Measurements from ENCODE around the gene ADARB2. TPM values are rescaled to one million over a fixed set of nuclear protein-coding genes. Genes with fewer than 3 reads are reported as not detected.

The ADARB2 gene
- total RNA-seq, 3 donors from 2014 or later (not counting 1 experiment from before 2014, with no cell fraction given), result 0.27 to 0.78 (median 0.40) TPM

DNA sequence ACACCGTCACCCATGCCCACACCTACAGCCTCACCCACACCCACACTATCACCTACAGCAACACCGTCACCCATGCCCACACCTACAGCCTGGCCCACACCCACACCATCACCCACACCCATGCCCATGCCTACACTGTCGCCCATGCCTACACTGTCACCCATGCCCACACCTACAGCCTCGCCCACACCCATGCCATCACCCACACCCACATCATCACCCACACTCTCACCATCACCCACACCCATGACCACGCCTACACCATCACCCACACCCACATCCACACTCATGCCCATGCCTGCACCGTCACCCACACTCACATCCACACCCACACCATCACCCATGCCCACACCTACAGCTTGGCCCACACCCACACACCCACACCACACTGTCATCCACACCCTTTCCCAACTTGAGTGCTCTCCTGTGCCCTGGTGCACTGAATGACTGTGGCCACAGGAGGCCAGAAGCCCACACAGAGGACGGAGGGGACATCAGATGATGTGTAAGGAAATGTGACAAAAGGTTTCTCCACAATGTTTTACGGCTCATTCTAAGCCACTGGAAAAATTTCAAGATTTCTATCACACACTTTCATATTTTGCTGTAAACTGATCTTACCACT, 527.9 kb downstream of the ADARB2 start:
- Histone ChIP-seq H3K9me3 (ENCODE audit: control insufficient read depth, insufficient read depth, low read length) (peaks cover 3% of the 10 kb centered on the region), H3K4me3 (ENCODE audit: low read length) (no peak overlapping the region), H3K27ac (ENCODE audit: low read length) (peak overlapping the region; percentile 60), H3K36me3 (ENCODE audit: control insufficient read depth, insufficient read depth, low read length) (no peaks in the 10 kb centered on the region), H3K4me1 (ENCODE audit: control insufficient read depth, insufficient read depth, low read length) (peaks cover 6% of the 10 kb centered on the region), H3K27me3 (ENCODE audit: control insufficient read depth, insufficient read depth, low read length) (no peaks in the 10 kb centered on the region)
- Mint-ChIP-seq H3K27ac (peak overlapping the region; percentile 81 to 87), H3K4me3 (no peak overlapping the region), H3K36me3 (no peaks in the 10 kb centered on the region), H3K27me3 (ENCODE audit: low read depth in 2 of 2) (no peaks in the 10 kb centered on the region), H3K4me1 (peaks cover 7 to 19% of the 10 kb centered on the region in 2 donors), H3K9me3 (peaks cover 0 to 7% of the 10 kb centered on the region in 2 donors)
- intact Hi-C loops (cut with micrococcal nuclease), result no loop called here
- TF ChIP-seq, protein P1, sequence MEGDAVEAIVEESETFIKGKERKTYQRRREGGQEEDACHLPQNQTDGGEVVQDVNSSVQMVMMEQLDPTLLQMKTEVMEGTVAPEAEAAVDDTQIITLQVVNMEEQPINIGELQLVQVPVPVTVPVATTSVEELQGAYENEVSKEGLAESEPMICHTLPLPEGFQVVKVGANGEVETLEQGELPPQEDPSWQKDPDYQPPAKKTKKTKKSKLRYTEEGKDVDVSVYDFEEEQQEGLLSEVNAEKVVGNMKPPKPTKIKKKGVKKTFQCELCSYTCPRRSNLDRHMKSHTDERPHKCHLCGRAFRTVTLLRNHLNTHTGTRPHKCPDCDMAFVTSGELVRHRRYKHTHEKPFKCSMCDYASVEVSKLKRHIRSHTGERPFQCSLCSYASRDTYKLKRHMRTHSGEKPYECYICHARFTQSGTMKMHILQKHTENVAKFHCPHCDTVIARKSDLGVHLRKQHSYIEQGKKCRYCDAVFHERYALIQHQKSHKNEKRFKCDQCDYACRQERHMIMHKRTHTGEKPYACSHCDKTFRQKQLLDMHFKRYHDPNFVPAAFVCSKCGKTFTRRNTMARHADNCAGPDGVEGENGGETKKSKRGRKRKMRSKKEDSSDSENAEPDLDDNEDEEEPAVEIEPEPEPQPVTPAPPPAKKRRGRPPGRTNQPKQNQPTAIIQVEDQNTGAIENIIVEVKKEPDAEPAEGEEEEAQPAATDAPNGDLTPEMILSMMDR (IDR thresholded peaks at IDR 0.05), result no peak
- 63% methylated on average over 7 of the region's 8 CpGs for WGBS (ENCODE audit: insufficient coverage)
- ATAC-seq (peak; percentile 48 to 68 (median 68)), DNase-seq (no peak)

DNA sequence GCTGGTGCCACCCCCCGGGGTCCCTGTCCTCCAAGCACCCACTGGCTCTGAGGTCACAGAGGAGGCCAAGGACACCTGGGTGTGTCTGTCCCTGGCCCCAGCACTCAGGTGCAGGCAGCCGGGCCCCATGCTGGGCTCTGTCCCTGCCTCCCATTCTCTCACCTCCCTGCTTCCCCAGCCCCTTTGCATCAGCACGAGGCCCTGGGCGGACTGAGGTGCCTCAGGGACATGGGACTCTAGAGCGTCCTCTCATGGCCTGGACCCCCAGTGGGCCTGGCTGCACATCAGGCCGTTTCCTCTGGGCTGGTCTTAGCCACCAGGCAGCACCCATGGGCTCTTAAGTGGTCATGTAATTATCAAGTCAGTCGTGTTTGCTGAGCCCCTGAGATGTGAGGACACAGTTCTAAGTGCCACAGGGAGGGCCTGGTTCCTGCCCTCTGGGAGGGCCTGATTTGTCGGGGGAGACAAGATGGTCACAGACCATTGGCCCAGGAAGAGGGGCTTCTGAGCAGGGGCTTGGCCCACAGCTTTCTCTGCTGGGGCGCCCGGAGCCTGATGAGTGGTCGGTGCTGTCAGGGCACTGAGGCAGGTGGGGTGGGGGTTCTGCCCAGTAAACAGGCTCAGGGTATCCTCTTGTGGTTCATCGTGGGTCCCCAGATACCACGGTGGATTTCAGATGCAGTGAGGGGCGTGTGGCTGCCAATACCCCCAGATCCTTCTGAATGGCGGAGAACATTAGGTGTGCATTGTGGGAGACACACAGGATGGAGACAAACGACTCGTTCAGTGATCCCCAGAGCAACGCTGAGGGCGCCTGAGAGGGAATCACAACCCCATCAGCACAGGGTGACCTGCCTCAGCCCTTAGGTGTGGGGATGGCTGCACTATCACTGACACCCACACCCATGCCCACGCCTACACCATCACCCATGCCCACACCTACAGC, 528.7 kb downstream of the ADARB2 start:
- Mint-ChIP-seq H3K4me1 (peaks cover 7 to 19% of the 10 kb centered on the region in 2 donors), H3K27ac (peak overlapping the region; percentile 81 to 87), H3K9me3 (peaks cover 0 to 7% of the 10 kb centered on the region in 2 donors), H3K27me3 (ENCODE audit: low read depth in 2 of 2) (no peaks in the 10 kb centered on the region), H3K4me3 (no peak overlapping the region), H3K36me3 (no peaks in the 10 kb centered on the region)
- ATAC-seq (no peak), DNase-seq (no peak)
- Histone ChIP-seq H3K27ac (ENCODE audit: low read length) (peak overlapping the region; percentile 60), H3K4me1 (ENCODE audit: control insufficient read depth, insufficient read depth, low read length) (peaks cover 6% of the 10 kb centered on the region), H3K4me3 (ENCODE audit: low read length) (no peak overlapping the region), H3K9me3 (ENCODE audit: control insufficient read depth, insufficient read depth, low read length) (peaks cover 3% of the 10 kb centered on the region), H3K27me3 (ENCODE audit: control insufficient read depth, insufficient read depth, low read length) (no peaks in the 10 kb centered on the region), H3K36me3 (ENCODE audit: control insufficient read depth, insufficient read depth, low read length) (no peaks in the 10 kb centered on the region)
- TF ChIP-seq, protein P1 (IDR thresholded peaks at IDR 0.05), result no peak
- intact Hi-C loops (cut with micrococcal nuclease), result no loop called here
- 90% methylated on average over 20 of the region's 20 CpGs for WGBS (ENCODE audit: insufficient coverage)

DNA sequence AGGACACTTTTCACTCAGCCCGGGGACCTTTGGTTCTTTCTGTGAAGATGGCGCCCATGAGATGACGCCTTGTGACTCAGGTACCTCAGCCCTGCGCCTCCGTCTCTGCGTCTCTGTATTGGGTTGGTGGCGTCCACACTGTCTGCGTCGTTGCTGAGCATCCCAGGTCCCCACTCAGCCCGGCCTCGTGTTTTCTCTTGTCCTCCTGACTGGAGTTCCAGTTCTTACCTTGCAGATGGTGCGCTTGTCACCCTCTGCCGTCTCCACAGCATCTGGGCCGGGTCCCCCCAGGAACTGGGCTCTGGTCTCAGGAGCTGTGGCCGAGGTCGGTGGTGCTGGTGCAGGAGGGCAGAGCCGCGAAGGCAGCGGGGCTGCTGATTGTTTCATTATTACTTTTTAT, 530.7 kb downstream of the ADARB2 start:
- H3K36me3 ChIP-seq (ENCODE audit: control insufficient read depth, insufficient read depth, low read length), result no peaks in the 10 kb centered on the region
- H3K4me1 ChIP-seq (ENCODE audit: control insufficient read depth, insufficient read depth, low read length), result peaks cover 6% of the 10 kb centered on the region
- peaks cover 7 to 19% of the 10 kb centered on the region in 2 donors for H3K4me1 Mint-ChIP-seq
- whole genome bisulfite sequencing (ENCODE audit: insufficient coverage), result 90% methylated on average over 16 of the region's 19 CpGs
- no peak for ATAC-seq
- H3K27me3 ChIP-seq (ENCODE audit: control insufficient read depth, insufficient read depth, low read length), result no peaks in the 10 kb centered on the region
- H3K4me3 ChIP-seq (ENCODE audit: low read length), result no peak overlapping the region
- H3K36me3 Mint-ChIP-seq, result no peaks in the 10 kb centered on the region
- no peak overlapping the region for H3K27ac Mint-ChIP-seq
- H3K4me3 Mint-ChIP-seq, result no peak overlapping the region
- TF ChIP-seq, protein P1 (IDR thresholded peaks at IDR 0.05), result no peak
- H3K27ac ChIP-seq (ENCODE audit: low read length), result no peak overlapping the region
- no peak for DNase-seq
- H3K27me3 Mint-ChIP-seq (ENCODE audit: low read depth in 2 of 2), result no peaks in the 10 kb centered on the region
- intact Hi-C loops (cut with micrococcal nuclease), result no loop called here
- peaks cover 0 to 7% of the 10 kb centered on the region in 2 donors for H3K9me3 Mint-ChIP-seq
- peaks cover 3% of the 10 kb centered on the region for H3K9me3 ChIP-seq (ENCODE audit: control insufficient read depth, insufficient read depth, low read length)
